ENCODE results near the gene MMP24.
"Not testable (repeated sequence)": the region's sequence is repeated elsewhere in the genome, so short reads cannot be mapped to it uniquely, and the experiment has no call there.

Gene MMP24

GRCh38 chr20:35223941-35224340 is 2.5 kb upstream of the MMP24 start:
- no peak for DNase-seq

- DNase-seq = no peak
These were observed 2.0 kb upstream of the MMP24 start for GRCh38 chr20:35224536-35224935.

- no peak for DNase-seq
These were observed 968 bp upstream of the MMP24 start for GRCh38 chr20:35225319-35226125.

GRCh38 chr20:35226884-35227681 is 593 bp downstream of the MMP24 start:
- peak; percentile 56 for DNase-seq

GRCh38 chr20:35232575-35232974 is 6.1 kb downstream of the MMP24 start:
- DNase-seq = no peak

- DNase-seq = no peak
These were observed 9.4 kb downstream of the MMP24 start for GRCh38 chr20:35235881-35236280.

- DNase-seq = no peak
These were observed 11.0 kb downstream of the MMP24 start for GRCh38 chr20:35237486-35237885.

GRCh38 chr20:35238170-35238569 is 11.7 kb downstream of the MMP24 start:
- DNase-seq = no peak

GRCh38 chr20:35238735-35239134 is 12.2 kb downstream of the MMP24 start:
- DNase-seq = no peak

GRCh38 chr20:35240083-35240810 is 13.8 kb downstream of the MMP24 start:
- DNase-seq = no peak

- DNase-seq = no peak
These were observed 14.4 kb downstream of the MMP24 start for GRCh38 chr20:35240811-35241293.

GRCh38 chr20:35243317-35243716 is 16.8 kb downstream of the MMP24 start:
- no peak for DNase-seq

GRCh38 chr20:35243986-35244385 is 17.5 kb downstream of the MMP24 start:
- DNase-seq = no peak

- DNase-seq = no peak
These were observed 20.2 kb downstream of the MMP24 start for GRCh38 chr20:35246723-35247122.

GRCh38 chr20:35248641-35249475 is 22.4 kb downstream of the MMP24 start:
- no peak for DNase-seq

- DNase-seq = no peak
These were observed 25.1 kb downstream of the MMP24 start for GRCh38 chr20:35251613-35251940.

- DNase-seq = no peak
These were observed 25.6 kb downstream of the MMP24 start for GRCh38 chr20:35252037-35252461.

- not testable (repeated sequence) for DNase-seq
These were observed 26.1 kb downstream of the MMP24 start for GRCh38 chr20:35252598-35252997.

GRCh38 chr20:35253010-35253409 is 26.5 kb downstream of the MMP24 start:
- no peak for DNase-seq

- DNase-seq = no peak
These were observed 28.0 kb downstream of the MMP24 start for GRCh38 chr20:35254448-35254999.

GRCh38 chr20:35257175-35257909 is 30.9 kb downstream of the MMP24 start:
- DNase-seq = no peak
